HEK293 (cell line): ENCODE measurements around the gene ABHD16A.

Source experiments
- CTCF ChIA-PET: fragments of 350-600 bp; formaldehyde crosslinking; extraction: SDS; loops from one replicate; lab custom pipeline; 2021; ENCODE audit warnings: antibody characterized with exemption; lab: Yijun Ruan, JAX
- POLR2A ChIA-PET: fragments of 300-600 bp; formaldehyde crosslinking; extraction: SDS; loops from one replicate; lab custom pipeline; 2020; ENCODE audit warnings: antibody characterized with exemption, inconsistent platforms; lab: Yijun Ruan, JAX
- H3K27ac ChIP-seq: fragments of 200-500 bp; sonication (Bioruptor generic); 2 replicates; pipeline ENCODE4 v1.5.1; 2014; ENCODE audit warnings: low read depth, low read length, control low read depth, inconsistent platforms; ENCODE audit errors: extremely low read depth
- H3K36me3 ChIP-seq, 2 experiments: fragments of 200-500 bp in 1 of 2; sonication (Bioruptor generic) in 1 of 2; 1 replicate in 1 of 2; 2 replicates in 1 of 2; pipeline ENCODE4 v1.5.1; 2014 to 2017; ENCODE audit warnings: inconsistent platforms in 2 of 2, low read length in 2 of 2; ENCODE audit not compliant: control insufficient read depth in 2 of 2, insufficient read depth in 1 of 2
- H3K4me1 ChIP-seq: fragments of 200-500 bp; sonication (Bioruptor generic); 2 replicates; pipeline ENCODE4 v1.5.1; 2014; ENCODE audit warnings: mild to moderate bottlenecking, low read length, inconsistent platforms; ENCODE audit not compliant: control insufficient read depth, insufficient read depth
- H3K4me3 ChIP-seq: 2 replicates; pipeline ENCODE4 v1.5.1; 2011; ENCODE audit warnings: low read depth, mild to moderate bottlenecking, control low read depth, low read length, moderate library complexity
- H3K9me3 ChIP-seq: fragments of 200-500 bp; sonication (Bioruptor generic); 2 replicates; pipeline ENCODE4 v1.5.1; 2014; ENCODE audit warnings: low read depth, low read length, inconsistent platforms; ENCODE audit not compliant: control insufficient read depth, insufficient read depth
- GFI1B ChIP-seq: fragments of 450-650 bp; formaldehyde crosslinking; IDR thresholded peaks from 2 replicates; pipeline ENCODE4 v1.5.1; 2016; ENCODE audit warnings: missing biosample characterization, missing genetic modification characterization
- GLIS2 ChIP-seq: fragments of 450-650 bp; formaldehyde crosslinking; IDR thresholded peaks from 2 replicates; pipeline ENCODE4 v1.5.1; 2016; ENCODE audit warnings: missing biosample characterization, missing genetic modification characterization
- HOXC10 ChIP-seq: sonication (generic); formaldehyde crosslinking; IDR thresholded peaks from 2 replicates; pipeline ENCODE4 v1.8.1; 2023; ENCODE audit warnings: mild to moderate bottlenecking, missing genetic modification reagents
- IKZF3 ChIP-seq: fragments of 450-650 bp; IDR thresholded peaks from 2 replicates; pipeline ENCODE4 v1.5.0; 2018; ENCODE audit warnings: missing biosample characterization, mild to moderate bottlenecking, missing genetic modification characterization, moderate library complexity
- KLF8 ChIP-seq: fragments of 450-650 bp; formaldehyde crosslinking; IDR thresholded peaks from 2 replicates; pipeline ENCODE4 v1.5.1; 2016; ENCODE audit warnings: missing biosample characterization, missing genetic modification characterization
- OSR2 ChIP-seq: fragments of 450-650 bp; formaldehyde crosslinking; IDR thresholded peaks from 2 replicates; pipeline ENCODE4 v1.5.1; 2016; ENCODE audit warnings: missing biosample characterization, missing genetic modification characterization
- PRDM2 ChIP-seq: fragments of 450-650 bp; formaldehyde crosslinking; IDR thresholded peaks from 2 replicates; pipeline ENCODE4 v1.5.1; 2016; ENCODE audit warnings: missing biosample characterization, missing genetic modification characterization, borderline replicate concordance
- SETDB1 ChIP-seq: IDR thresholded peaks from one replicate; pipeline ENCODE4 v1.6.1; 2017; ENCODE audit warnings: mild to moderate bottlenecking, low read length, moderate library complexity, mixed read lengths; ENCODE audit not compliant: insufficient read length
- SP2 ChIP-seq: fragments of 450-650 bp; formaldehyde crosslinking; IDR thresholded peaks from 2 replicates; pipeline ENCODE4 v1.5.1; 2016; ENCODE audit warnings: missing biosample characterization, missing genetic modification characterization
- TCF7L2 ChIP-seq: IDR thresholded peaks from 2 replicates; pipeline ENCODE4 v1.6.1; 2011; ENCODE audit warnings: low read depth, mild to moderate bottlenecking, inconsistent platforms, low read length, moderate library complexity, borderline replicate concordance
- ZNF148 ChIP-seq: fragments of 450-650 bp; formaldehyde crosslinking; IDR thresholded peaks from 2 replicates; pipeline ENCODE4 v1.5.0; 2017; ENCODE audit warnings: missing biosample characterization, missing genetic modification characterization, borderline replicate concordance
- ZNF26 ChIP-seq: fragments of 450-650 bp; formaldehyde crosslinking; IDR thresholded peaks from 2 replicates; pipeline ENCODE4 v1.5.1; 2016; ENCODE audit warnings: missing biosample characterization, missing genetic modification characterization
- ZNF555 ChIP-seq: fragments of 450-650 bp; formaldehyde crosslinking; conservative IDR thresholded peaks from 2 replicates; pipeline ENCODE4 v1.5.1; 2017; ENCODE audit warnings: missing biosample characterization, mild to moderate bottlenecking, missing genetic modification characterization, inconsistent platforms
- ZNF560 ChIP-seq: fragments of 450-650 bp; formaldehyde crosslinking; IDR thresholded peaks from 2 replicates; pipeline ENCODE4 v1.5.1; 2017; ENCODE audit warnings: missing biosample characterization, missing genetic modification characterization, borderline replicate concordance
- ZNF585B ChIP-seq: fragments of 450-650 bp; formaldehyde crosslinking; IDR thresholded peaks from 2 replicates; pipeline ENCODE4 v1.5.1; 2016; ENCODE audit warnings: missing biosample characterization, missing genetic modification characterization
- ZNF610 ChIP-seq: fragments of 450-650 bp; formaldehyde crosslinking; IDR thresholded peaks from 2 replicates; pipeline ENCODE4 v1.5.1; 2016; ENCODE audit warnings: missing biosample characterization, missing genetic modification characterization, borderline replicate concordance
- ZNF623 ChIP-seq: fragments of 450-650 bp; formaldehyde crosslinking; IDR thresholded peaks from 2 replicates; pipeline ENCODE4 v1.5.1; 2016; ENCODE audit warnings: missing biosample characterization, missing genetic modification characterization
- ZNF660 ChIP-seq: fragments of 450-650 bp; IDR thresholded peaks from 2 replicates; pipeline ENCODE4 v1.5.1; 2018; ENCODE audit warnings: missing biosample characterization, mild to moderate bottlenecking, missing genetic modification characterization
- ZSCAN23 ChIP-seq: fragments of 450-650 bp; formaldehyde crosslinking; IDR thresholded peaks from 2 replicates; pipeline ENCODE4 v1.5.1; 2016; ENCODE audit warnings: missing biosample characterization, missing genetic modification characterization

ABHD16A gene

GRCh38 chr6:31706599-31706998 lies 3.5 kb upstream of the ABHD16A start, which contains the start of gene LY6G6F:
Gene LY6G6F (plus strand): TSS chr6:31706866. CDS start chr6:31706907, 41 bp downstream.
- Histone ChIP-seq H3K9me3 (no peaks in the 10 kb centered on the region), H3K27ac (no peak within 1 kb of the TSS), H3K4me3 (no peak within 1 kb of the TSS), H3K4me1 (no peaks in the 10 kb centered on the region), H3K36me3 (no peaks in the 10 kb centered on the region)
- no peak for TF ChIP-seq ZNF26 (tag by site-specific recombination)
- CTCF ChIA-PET: interaction anchor here (0.7 to 1.2 kb wide), 2 partner anchors 63 to 246 kb away, joined by 3 to 4 read pairs; no protein-coding TSS in a partner anchor
- POLR2A ChIA-PET: interaction anchor here (0.6 to 1.6 kb wide), 5 partner anchors 22 to 121 kb away, joined by 3 to 6 read pairs (median 5); partner anchors contain the start of genes CLIC1, DDAH2 and HSPA1B

- TF ChIP-seq ZNF555 (tag by site-specific recombination) (no peak), GFI1B (tag by site-specific recombination) (no peak), ZNF660 (tag by site-specific recombination) (no peak), SETDB1 (no peak), ZNF148 (tag by site-specific recombination) (no peak), TCF7L2 (no peak), OSR2 (tag by site-specific recombination) (no peak), KLF8 (tag by site-specific recombination) (no peak), PRDM2 (tag by site-specific recombination) (no peak), IKZF3 (tag by site-specific recombination) (no peak), ZNF560 (no peak), ZSCAN23 (tag by site-specific recombination) (no peak), GLIS2 (tag by site-specific recombination) (no peak), ZNF585B (tag by site-specific recombination) (no peak), ZNF623 (tag by site-specific recombination) (no peak), HOXC10 (CRISPR knock-in tag) (no peak), SP2 (no peak), ZNF610 (tag by site-specific recombination) (no peak)
- CTCF ChIA-PET: interaction anchor here (0.7 to 1.2 kb wide), 2 partner anchors 64 to 246 kb away, joined by 3 to 4 read pairs; no protein-coding TSS in a partner anchor
Measured at GRCh38 chr6:31705931-31706330, 2.8 kb upstream of the ABHD16A start.

More at GRCh38 chr6:31705931-31706330, 2.8 kb upstream of the ABHD16A start:
- Histone ChIP-seq H3K36me3 (peaks cover 0 to 1% of the 10 kb centered on the region in 2 experiments; a peak in 1 of 3 replicates), H3K9me3 (no peaks in the 10 kb centered on the region), H3K27ac (no peak overlapping the region), H3K4me1 (no peaks in the 10 kb centered on the region), H3K4me3 (no peak overlapping the region)
- POLR2A ChIA-PET: interaction anchor here (0.6 to 1.6 kb wide), 5 partner anchors 21 to 121 kb away, joined by 3 to 6 read pairs (median 4); partner anchors contain the start of genes CLIC1 and HSPA1B
